ENCODE data around the gene TMEM123.
"Not testable (repeated sequence)": the region's sequence is repeated elsewhere in the genome, so short reads cannot be mapped to it uniquely, and the experiment has no call there.

Gene TMEM123

DNA sequence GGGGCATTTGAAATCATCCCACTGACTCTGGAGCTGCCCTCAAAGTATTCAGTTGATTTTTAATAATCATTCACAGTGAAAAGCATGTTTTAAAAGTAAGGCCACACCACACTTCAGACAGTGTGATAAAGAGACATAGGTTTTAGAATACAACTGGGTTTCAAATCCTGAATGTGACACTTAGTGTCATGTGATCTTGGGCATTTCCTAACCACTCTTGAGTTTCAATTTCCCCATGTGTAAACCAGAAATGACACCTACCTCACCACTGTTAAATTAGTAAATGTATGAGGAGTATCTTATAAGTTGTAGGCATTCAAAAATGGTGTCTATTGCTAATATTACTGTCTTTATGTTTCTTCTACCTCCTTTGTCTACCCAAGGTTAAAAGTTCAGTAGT, 5.4 kb downstream of the TMEM123 start:
- Mint-ChIP-seq H3K4me1 (peaks cover 73% of the 10 kb centered on the region), H3K27ac (peak overlapping the region; percentile 74 to 87), H3K27me3 (no peaks in the 10 kb centered on the region), H3K9me3 (no peaks in the 10 kb centered on the region), H3K4me3 (peak overlapping the region; percentile 90 to 97)
- DNase-seq (no peak), ATAC-seq (peak; percentile 75)

GRCh38 chr11:102446606-102447005, 6.0 kb downstream of the TMEM123 start:
- no peaks in the 10 kb centered on the region for H3K9me3 Mint-ChIP-seq
- peaks cover 78% of the 10 kb centered on the region for H3K4me1 Mint-ChIP-seq
- H3K27me3 Mint-ChIP-seq = no peaks in the 10 kb centered on the region
- DNase-seq (no peak), ATAC-seq (no peak)
- peak overlapping the region in 1 of 2 donors; percentile 90 for H3K4me3 Mint-ChIP-seq
- H3K27ac Mint-ChIP-seq = no peak overlapping the region

GRCh38 chr11:102444693-102445092, 7.9 kb downstream of the TMEM123 start:
- H3K4me3 Mint-ChIP-seq, H3K9me3 Mint-ChIP-seq, H3K27me3 Mint-ChIP-seq, H3K27ac Mint-ChIP-seq, ATAC-seq, DNase-seq: not testable (repeated sequence)
- peaks cover 90% of the 10 kb centered on the region for H3K4me1 Mint-ChIP-seq

DNA sequence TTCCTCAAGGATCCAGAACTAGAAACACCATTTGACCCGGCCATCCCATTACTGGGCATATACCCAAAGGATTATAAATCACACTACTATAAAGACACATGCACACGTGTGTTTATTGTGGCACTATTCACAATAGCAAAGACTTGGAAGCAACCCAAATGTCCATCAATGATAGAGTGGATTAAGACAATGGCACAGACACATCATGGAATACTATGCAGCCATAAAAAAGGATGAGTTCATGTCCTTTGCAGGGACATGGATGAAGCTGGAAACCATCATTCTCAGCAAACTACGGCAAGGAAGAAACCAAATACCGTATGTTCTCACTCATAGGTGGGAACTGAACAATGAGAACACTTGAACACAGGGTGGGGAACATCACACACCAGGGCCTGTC, 8.4 kb downstream of the TMEM123 start:
- peaks cover 90% of the 10 kb centered on the region for H3K4me1 Mint-ChIP-seq
- H3K9me3 Mint-ChIP-seq, H3K27ac Mint-ChIP-seq, DNase-seq, ATAC-seq, H3K4me3 Mint-ChIP-seq, H3K27me3 Mint-ChIP-seq: not testable (repeated sequence)

DNA sequence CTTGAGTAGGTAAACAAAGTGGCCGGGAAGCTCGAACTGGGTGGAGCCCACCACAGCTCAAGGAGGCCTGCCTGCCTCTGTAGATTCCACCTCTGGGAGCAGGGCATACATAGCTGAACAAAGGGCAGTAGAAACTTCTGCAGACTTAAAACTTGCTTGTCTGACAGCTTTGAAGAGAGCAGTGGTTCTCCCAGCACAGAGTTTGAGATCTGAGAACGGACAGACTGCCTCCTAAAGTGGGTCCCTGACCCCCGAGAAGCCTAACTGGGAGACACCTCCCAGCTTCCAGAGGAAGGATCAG, 13.6 kb downstream of the TMEM123 start:
- H3K4me3 Mint-ChIP-seq = peak overlapping the region; percentile 61 to 79
- ATAC-seq, H3K9me3 Mint-ChIP-seq, H3K27me3 Mint-ChIP-seq, DNase-seq: not testable (repeated sequence)
- peaks cover 93% of the 10 kb centered on the region for H3K4me1 Mint-ChIP-seq
- H3K27ac Mint-ChIP-seq = peak overlapping the region in 1 of 2 donors; percentile 69

GRCh38 chr11:102438311-102439062, 14.1 kb downstream of the TMEM123 start:
- Mint-ChIP-seq H3K27ac (peak overlapping the region; percentile 54 to 69), H3K4me1 (peaks cover 92% of the 10 kb centered on the region), H3K9me3 (peaks cover 10 to 13% of the 10 kb centered on the region in 2 donors), H3K27me3 (no peaks in the 10 kb centered on the region), H3K4me3 (peak overlapping the region; percentile 61 to 79)
- ATAC-seq = no peak
- no peak for DNase-seq

GRCh38 chr11:102437727-102438126, 14.8 kb downstream of the TMEM123 start:
- H3K27ac Mint-ChIP-seq = peak overlapping the region in 1 of 2 donors; percentile 54

GRCh38 chr11:102436976-102437375, 15.6 kb downstream of the TMEM123 start:
- Mint-ChIP-seq H3K4me1 (peaks cover 92% of the 10 kb centered on the region), H3K27me3 (no peaks in the 10 kb centered on the region), H3K27ac (no peak overlapping the region), H3K4me3 (peak overlapping the region in 1 of 2 donors; percentile 12), H3K9me3 (peaks cover 21 to 25% of the 10 kb centered on the region in 2 donors)
- no peak for DNase-seq
- ATAC-seq = no peak

More at GRCh38 chr11:102437727-102438126, 14.8 kb downstream of the TMEM123 start:
- Mint-ChIP-seq H3K27me3 (no peaks in the 10 kb centered on the region), H3K4me3 (no peak overlapping the region), H3K4me1 (peaks cover 92% of the 10 kb centered on the region), H3K9me3 (peaks cover 17% of the 10 kb centered on the region in 2 donors)
- ATAC-seq (no peak), DNase-seq (no peak)

- no peaks in the 10 kb centered on the region for H3K27me3 Mint-ChIP-seq
- H3K4me1 Mint-ChIP-seq = peaks cover 92% of the 10 kb centered on the region
- H3K9me3 Mint-ChIP-seq = peaks cover 26 to 29% of the 10 kb centered on the region in 2 donors
- DNase-seq = no peak
- H3K27ac Mint-ChIP-seq = no peak overlapping the region
- no peak for ATAC-seq
- no peak overlapping the region for H3K4me3 Mint-ChIP-seq
These were observed 16.0 kb downstream of the TMEM123 start for GRCh38 chr11:102436561-102436960.

DNA sequence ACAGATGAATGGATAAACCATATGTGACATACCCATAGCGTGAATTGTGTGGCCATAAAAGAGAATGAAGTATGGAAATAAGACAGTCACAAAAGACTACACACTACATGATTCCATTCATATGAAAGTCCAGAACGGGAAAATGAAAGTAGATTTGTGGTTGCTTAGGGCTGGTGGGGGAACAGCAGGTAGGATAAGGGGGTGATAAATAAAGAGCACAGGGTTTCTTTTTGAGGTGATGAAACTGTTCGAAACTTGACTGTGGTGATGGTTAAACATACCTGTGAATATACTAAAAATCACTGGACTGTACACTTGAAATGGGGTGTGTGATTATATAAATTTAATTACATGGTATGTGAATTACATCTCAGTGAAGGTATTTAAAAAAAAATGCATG, 16.9 kb downstream of the TMEM123 start:
- Mint-ChIP-seq H3K4me1 (peaks cover 92% of the 10 kb centered on the region), H3K9me3 (peaks cover 28 to 29% of the 10 kb centered on the region in 2 donors), H3K27me3 (no peaks in the 10 kb centered on the region), H3K27ac (peak overlapping the region in 1 of 2 donors; percentile 7), H3K4me3 (peak overlapping the region in 1 of 2 donors; percentile 7)
- DNase-seq = no peak
- peak; percentile 37 for ATAC-seq

GRCh38 chr11:102433571-102433970, 19.0 kb downstream of the TMEM123 start:
- not testable (repeated sequence) for H3K27ac Mint-ChIP-seq, DNase-seq, H3K4me3 Mint-ChIP-seq, ATAC-seq, H3K27me3 Mint-ChIP-seq
- Mint-ChIP-seq H3K9me3 (peaks cover 28 to 29% of the 10 kb centered on the region in 2 donors), H3K4me1 (peaks cover 92% of the 10 kb centered on the region)

GRCh38 chr11:102432560-102432959, 20.0 kb downstream of the TMEM123 start:
- H3K4me1 Mint-ChIP-seq = peaks cover 86% of the 10 kb centered on the region
- peak overlapping the region in 1 of 2 donors; percentile 54 for H3K27ac Mint-ChIP-seq
- not testable (repeated sequence) for ATAC-seq

DNA sequence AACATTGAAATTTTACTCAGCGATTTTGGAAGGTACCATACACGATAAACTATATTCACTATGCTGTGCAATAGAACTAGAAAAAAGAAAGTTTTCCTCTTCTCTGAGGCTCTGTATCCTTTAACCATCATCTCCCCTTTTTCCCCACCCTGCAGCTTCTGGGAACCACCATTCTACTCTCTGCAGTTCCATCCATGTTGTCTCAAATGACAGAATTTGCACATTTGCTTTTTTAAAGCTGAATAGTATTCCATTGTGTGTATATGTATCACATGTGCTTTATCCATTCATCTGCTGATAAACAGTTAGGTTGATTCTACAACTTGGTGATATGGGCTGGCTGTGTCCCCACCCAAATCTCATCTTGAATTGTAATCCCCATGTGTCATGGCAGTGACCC, 21.2 kb downstream of the TMEM123 start:
- ATAC-seq = no peak
- no peak for DNase-seq
- Mint-ChIP-seq H3K27ac (no peak overlapping the region), H3K4me3 (peak overlapping the region in 1 of 2 donors; percentile 64), H3K9me3 (peaks cover 28 to 29% of the 10 kb centered on the region in 2 donors), H3K4me1 (peaks cover 86% of the 10 kb centered on the region), H3K27me3 (no peaks in the 10 kb centered on the region)

More at GRCh38 chr11:102432560-102432959, 20.0 kb downstream of the TMEM123 start:
- H3K27me3 Mint-ChIP-seq, DNase-seq: not testable (repeated sequence)
- H3K9me3 Mint-ChIP-seq = peaks cover 28 to 29% of the 10 kb centered on the region in 2 donors
- H3K4me3 Mint-ChIP-seq = peak overlapping the region in 1 of 2 donors; percentile 61

DNA sequence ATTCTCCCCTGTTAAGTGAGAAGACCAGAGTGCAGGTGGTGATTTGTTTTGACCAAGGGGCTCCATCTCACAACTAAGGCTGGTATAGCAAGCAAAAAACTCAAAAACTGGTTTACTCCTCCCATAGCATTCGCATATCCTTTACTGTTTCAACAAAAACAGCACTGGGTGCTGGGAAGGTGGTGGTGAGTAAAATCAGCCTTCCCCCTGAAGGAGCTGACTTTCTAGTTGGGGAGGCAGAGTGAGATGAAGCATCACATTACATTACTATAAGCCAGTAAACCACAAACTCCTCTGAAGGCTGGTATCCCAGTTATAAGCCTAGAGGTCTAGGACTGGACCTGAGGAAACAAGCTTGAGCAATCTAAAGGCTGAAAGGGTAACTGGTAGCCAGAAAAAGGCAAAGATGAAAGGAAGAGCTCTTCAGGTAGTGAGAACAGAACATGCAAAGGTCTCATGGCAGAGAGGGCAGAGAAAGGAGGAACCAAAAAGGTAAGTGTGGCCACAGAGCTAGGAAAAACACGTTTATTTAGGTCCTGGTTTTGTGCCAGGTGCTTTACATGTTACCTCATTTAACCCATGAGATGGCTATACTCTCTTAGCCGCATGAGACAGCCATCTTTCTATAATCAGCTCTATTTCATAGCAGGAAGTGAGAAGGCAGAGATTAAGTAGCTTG, 22.3 kb downstream of the TMEM123 start:
- Mint-ChIP-seq H3K27ac (peak overlapping the region; percentile 69 to 71), H3K27me3 (no peaks in the 10 kb centered on the region), H3K9me3 (peaks cover 23 to 25% of the 10 kb centered on the region in 2 donors), H3K4me3 (peak overlapping the region; percentile 39 to 63), H3K4me1 (peaks cover 86% of the 10 kb centered on the region)
- ATAC-seq = peak; percentile 91
- peak in 1 of 2 donors; percentile 70 for DNase-seq

- Mint-ChIP-seq H3K4me3 (peak overlapping the region; percentile 39 to 63), H3K9me3 (peaks cover 20 to 24% of the 10 kb centered on the region in 2 donors), H3K27me3 (no peaks in the 10 kb centered on the region), H3K4me1 (peaks cover 90% of the 10 kb centered on the region), H3K27ac (peak overlapping the region; percentile 69 to 71)
- ATAC-seq = peak; percentile 7
- DNase-seq = no peak
These were observed 22.9 kb downstream of the TMEM123 start for GRCh38 chr11:102429691-102430090.

DNA sequence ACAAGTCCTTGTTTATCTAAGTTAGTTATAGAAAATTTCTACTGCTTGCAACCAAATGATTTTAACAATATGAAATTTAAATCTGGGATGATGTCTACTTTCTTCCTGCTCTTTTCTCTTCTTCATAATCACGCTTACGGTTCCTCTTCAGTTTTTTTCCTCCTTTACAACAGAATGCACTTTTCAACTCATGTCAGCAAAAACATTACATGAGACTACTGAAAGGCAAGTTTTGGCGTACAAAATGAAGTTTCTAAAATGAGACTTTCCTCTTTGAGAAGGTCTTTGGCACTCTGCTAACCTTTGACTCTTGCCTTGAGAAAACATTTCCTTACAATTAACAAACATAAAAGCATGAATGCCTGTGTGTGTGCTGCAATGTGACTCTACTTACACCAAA, 23.3 kb downstream of the TMEM123 start:
- Mint-ChIP-seq H3K9me3 (peaks cover 20 to 24% of the 10 kb centered on the region in 2 donors), H3K4me3 (peak overlapping the region in 1 of 2 donors; percentile 3), H3K27ac (peak overlapping the region in 1 of 2 donors; percentile 69), H3K27me3 (no peaks in the 10 kb centered on the region), H3K4me1 (peaks cover 91% of the 10 kb centered on the region)
- ATAC-seq (no peak), DNase-seq (no peak)
